HEK293 (cell line): ENCODE data around the gene GDAP2.

Experiments used
- ZNF155 ChIP-seq: fragments of 450-650 bp; formaldehyde crosslinking; IDR thresholded peaks from 2 replicates; pipeline ENCODE4 v1.5.1; 2016; ENCODE audit warnings: missing biosample characterization, missing genetic modification characterization
- TF ChIP-seq, protein P1 (sequence below): fragments of 450-650 bp; formaldehyde crosslinking; IDR thresholded peaks from 2 replicates; pipeline ENCODE4 v1.5.1; 2016; ENCODE audit warnings: missing biosample characterization, missing genetic modification characterization

DNA sequence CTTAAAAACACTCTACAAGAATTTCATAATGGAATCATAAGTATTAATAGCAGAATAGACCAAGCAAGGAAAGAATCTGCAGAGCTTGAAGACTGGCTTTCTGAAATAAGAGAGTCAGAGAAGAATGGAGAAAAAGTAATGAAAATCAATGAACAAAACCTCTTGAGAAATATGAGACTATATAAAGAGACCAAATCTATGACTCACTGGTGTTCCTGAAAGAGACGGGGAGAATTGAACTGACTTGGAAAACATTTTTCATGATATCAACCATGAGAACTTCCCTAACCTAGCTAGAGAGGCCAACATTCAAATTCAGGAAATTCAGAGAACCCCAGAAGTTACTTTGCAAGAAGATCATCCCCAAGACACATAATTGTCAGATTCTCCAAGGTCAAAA is 85.6 kb downstream of the GDAP2 start:
- TF ChIP-seq, protein P1, sequence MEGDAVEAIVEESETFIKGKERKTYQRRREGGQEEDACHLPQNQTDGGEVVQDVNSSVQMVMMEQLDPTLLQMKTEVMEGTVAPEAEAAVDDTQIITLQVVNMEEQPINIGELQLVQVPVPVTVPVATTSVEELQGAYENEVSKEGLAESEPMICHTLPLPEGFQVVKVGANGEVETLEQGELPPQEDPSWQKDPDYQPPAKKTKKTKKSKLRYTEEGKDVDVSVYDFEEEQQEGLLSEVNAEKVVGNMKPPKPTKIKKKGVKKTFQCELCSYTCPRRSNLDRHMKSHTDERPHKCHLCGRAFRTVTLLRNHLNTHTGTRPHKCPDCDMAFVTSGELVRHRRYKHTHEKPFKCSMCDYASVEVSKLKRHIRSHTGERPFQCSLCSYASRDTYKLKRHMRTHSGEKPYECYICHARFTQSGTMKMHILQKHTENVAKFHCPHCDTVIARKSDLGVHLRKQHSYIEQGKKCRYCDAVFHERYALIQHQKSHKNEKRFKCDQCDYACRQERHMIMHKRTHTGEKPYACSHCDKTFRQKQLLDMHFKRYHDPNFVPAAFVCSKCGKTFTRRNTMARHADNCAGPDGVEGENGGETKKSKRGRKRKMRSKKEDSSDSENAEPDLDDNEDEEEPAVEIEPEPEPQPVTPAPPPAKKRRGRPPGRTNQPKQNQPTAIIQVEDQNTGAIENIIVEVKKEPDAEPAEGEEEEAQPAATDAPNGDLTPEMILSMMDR (tag by site-specific recombination) = no peak
- TF ChIP-seq ZNF155 (tag by site-specific recombination) = no peak
